KOPT-K1 (cell line): ENCODE data around the gene PELI1.
"Not testable (repeated sequence)": the region's sequence is repeated elsewhere in the genome, so short reads cannot be mapped to it uniquely, and the experiment has no call there.

Experiments
- H3K27ac ChIP-seq: fragments of 200-600 bp; sonication (generic); 2 replicates; pipeline ENCODE4 v1.5.1; 2016; ENCODE audit warnings: antibody characterized with exemption, mild to moderate bottlenecking, low read depth, low read length; ENCODE audit not compliant: poor library complexity, severe bottlenecking
- H3K36me3 ChIP-seq: fragments of 200-600 bp; sonication (generic); 2 replicates; pipeline ENCODE4 v1.5.1; 2017; ENCODE audit warnings: antibody characterized with exemption, mild to moderate bottlenecking, low read length, moderate library complexity; ENCODE audit not compliant: insufficient read depth
- H3K9me3 ChIP-seq: fragments of 200-600 bp; sonication (generic); 2 replicates; pipeline ENCODE4 v1.5.1; 2017; ENCODE audit warnings: antibody characterized with exemption, low read length, mild to moderate bottlenecking; ENCODE audit not compliant: insufficient read depth, poor library complexity, severe bottlenecking

Gene PELI1

GRCh38 chr2:64119369-64119768, 24.9 kb downstream of the PELI1 start:
- Histone ChIP-seq H3K9me3 (no peaks in the 10 kb centered on the region), H3K36me3 (no peaks in the 10 kb centered on the region), H3K27ac (no peak overlapping the region)

DNA sequence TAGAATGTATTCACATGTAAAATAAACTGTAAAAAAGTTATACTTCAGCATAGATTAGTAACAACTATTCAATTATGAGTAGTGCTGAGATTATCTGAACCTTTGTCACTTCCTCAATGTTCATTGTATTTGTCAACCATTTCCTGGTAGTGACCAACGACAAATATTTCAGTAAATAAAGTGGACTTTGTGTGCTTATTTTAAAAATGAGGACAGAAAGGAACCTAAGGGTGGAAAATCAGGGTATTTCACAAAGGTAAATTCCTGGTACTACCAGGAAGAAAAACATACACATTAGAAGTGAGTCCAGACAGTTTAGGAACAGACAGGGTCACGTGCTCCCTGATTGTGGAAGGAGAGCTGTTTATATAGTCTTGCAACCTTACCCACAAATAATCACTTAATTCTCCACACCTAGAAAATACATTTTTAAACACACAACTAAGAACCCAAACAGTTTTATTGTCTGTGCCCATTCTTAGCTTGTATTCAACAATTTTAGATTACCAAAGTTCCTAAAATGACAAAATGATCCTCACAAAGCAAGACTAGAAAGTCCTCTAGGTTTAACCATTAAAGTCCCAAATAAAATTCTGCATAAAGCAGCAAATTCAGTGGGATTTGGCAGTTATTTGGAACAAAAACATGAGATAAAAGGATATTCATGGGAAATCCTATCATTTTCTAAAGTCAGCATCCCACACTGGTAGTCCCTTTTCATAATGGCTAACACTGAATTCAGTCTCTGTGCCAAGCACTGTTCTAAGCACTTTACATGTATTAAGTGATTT, 28.2 kb downstream of the PELI1 start:
- Histone ChIP-seq H3K36me3 (no peaks in the 10 kb centered on the region), H3K27ac (no peak overlapping the region), H3K9me3 (no peaks in the 10 kb centered on the region)

DNA sequence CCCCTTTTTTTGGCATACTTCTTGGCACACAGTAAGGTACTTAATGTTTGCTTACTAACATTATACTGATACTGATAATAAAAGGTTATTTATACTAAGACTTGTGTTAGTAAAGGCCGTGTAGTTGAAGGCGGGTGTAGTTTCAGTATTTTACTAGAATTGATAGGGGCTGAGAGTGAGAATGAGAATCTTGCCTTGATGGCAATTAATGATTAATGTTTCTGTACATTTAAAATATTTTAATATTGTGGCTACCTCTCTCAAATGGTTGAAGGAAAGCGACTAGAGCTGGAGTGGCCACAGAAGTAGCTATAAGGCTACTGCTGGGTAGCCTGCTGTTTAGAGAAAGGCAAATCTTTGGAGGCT, 29.3 kb downstream of the PELI1 start:
- Histone ChIP-seq H3K36me3 (no peaks in the 10 kb centered on the region), H3K27ac (no peak overlapping the region), H3K9me3 (no peaks in the 10 kb centered on the region)

DNA sequence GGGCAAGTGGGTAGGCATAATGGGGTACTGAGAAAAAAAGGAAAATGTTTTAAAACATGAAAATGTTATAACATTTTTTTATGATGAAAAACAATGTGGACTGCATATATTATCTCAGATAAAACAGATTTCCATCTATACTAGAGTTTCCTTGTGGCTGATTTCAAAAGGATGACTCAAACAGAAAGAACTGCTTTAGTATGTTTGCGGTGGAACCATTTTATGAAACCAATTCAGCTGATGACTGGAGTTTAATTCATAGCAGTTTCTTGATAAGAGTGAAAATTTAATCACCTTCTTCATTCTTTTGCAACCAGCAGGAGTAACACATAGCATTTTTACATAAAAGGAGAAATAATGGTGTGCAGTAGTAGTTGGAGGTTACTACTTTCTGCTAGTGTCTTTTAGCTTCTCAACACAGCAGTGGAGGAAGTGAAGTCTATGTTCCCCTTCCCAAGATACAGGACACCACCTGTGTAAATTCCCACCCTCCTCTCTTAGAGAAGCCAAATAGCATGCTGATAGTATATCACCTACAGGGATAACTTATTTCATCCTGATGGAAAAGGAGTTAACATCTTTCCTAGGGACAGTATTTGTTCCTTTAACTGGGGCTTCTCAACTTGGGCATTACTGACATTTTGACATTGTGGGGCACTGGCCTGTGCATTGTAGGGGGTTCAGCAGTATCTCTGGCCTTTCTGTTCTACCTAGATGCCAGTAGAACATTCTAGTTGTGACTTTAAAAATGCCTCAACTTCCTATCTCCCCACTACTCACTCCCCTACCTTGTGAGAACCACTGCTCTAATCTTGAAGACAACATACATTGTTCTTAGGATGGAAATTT, 29.9 kb downstream of the PELI1 start:
- no peaks in the 10 kb centered on the region for H3K36me3 ChIP-seq
- no peak overlapping the region for H3K27ac ChIP-seq
- no peaks in the 10 kb centered on the region for H3K9me3 ChIP-seq

- Histone ChIP-seq H3K36me3 (no peaks in the 10 kb centered on the region), H3K27ac (no peak overlapping the region)
Measured at GRCh38 chr2:64112016-64112415, 32.2 kb downstream of the PELI1 start.

GRCh38 chr2:64111426-64111825, 32.8 kb downstream of the PELI1 start:
- no peaks in the 10 kb centered on the region for H3K36me3 ChIP-seq
- no peak overlapping the region for H3K27ac ChIP-seq
- no peaks in the 10 kb centered on the region for H3K9me3 ChIP-seq

More at GRCh38 chr2:64112016-64112415, 32.2 kb downstream of the PELI1 start:
- H3K9me3 ChIP-seq = no peaks in the 10 kb centered on the region

DNA sequence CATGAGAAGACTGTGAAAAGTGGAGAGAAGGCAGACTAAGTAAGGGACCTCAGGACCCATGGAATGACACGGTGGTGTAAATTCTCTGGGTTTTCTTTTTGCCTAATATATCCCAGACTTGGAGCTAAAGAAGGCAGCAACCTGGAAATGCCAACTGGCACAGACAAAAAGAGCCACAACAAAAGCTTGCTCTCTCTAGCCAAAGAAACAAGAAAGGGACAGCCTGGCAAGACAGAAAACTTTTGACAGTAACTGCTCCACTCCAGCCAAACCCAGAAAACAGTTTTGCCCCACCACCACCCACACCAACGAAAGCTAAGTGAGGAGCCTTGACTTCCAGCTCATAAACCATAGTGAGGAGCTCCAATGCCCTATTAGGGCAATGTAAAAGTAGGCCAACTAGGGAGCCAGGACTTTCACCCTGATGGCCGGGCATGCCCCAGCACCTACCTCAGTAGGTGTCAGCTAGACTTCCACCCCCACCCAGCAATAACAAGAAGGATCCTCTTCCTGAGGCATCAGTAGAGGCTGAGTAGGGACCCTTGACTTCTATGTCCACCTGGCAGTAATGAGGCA, 35.5 kb downstream of the PELI1 start:
- Histone ChIP-seq H3K36me3 (no peaks in the 10 kb centered on the region), H3K27ac (no peak overlapping the region), H3K9me3 (no peaks in the 10 kb centered on the region)

GRCh38 chr2:64106481-64106880, 37.7 kb downstream of the PELI1 start:
- Histone ChIP-seq H3K27ac (no peak overlapping the region), H3K9me3 (no peaks in the 10 kb centered on the region), H3K36me3 (no peaks in the 10 kb centered on the region)

GRCh38 chr2:64105670-64106461, 38.4 kb downstream of the PELI1 start:
- no peaks in the 10 kb centered on the region for H3K36me3 ChIP-seq
- no peaks in the 10 kb centered on the region for H3K9me3 ChIP-seq
- H3K27ac ChIP-seq = no peak overlapping the region

GRCh38 chr2:64104933-64105332, 39.3 kb downstream of the PELI1 start:
- Histone ChIP-seq H3K9me3 (no peaks in the 10 kb centered on the region), H3K36me3 (no peaks in the 10 kb centered on the region), H3K27ac (no peak overlapping the region)

GRCh38 chr2:64102736-64103135, 41.5 kb downstream of the PELI1 start:
- H3K9me3 ChIP-seq, H3K27ac ChIP-seq, H3K36me3 ChIP-seq: not testable (repeated sequence)

DNA sequence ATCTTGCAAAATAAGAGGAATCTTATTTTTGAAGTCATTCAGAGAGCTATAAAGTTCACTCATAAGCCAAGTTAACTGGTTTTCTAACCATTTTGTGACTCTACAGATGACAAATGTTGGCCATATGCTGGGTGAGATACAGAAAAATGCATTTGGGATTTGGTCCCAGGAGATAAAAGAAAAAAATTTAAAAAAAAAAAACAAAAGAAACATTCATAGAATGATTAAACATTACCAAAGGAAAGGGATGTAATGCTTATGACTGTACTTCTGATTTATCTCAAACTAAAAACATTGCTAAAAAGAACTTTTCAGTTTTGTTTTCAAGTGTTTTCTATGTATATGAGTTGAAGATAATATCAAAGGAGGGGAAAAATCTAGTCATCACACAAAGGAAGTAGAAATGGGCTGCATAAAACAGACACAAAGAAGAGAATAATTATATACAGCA, 43.1 kb downstream of the PELI1 start:
- H3K27ac ChIP-seq = no peak overlapping the region
- H3K36me3 ChIP-seq = peaks cover 4% of the 10 kb centered on the region
- H3K9me3 ChIP-seq = no peaks in the 10 kb centered on the region

GRCh38 chr2:64100584-64100983, 43.6 kb downstream of the PELI1 start:
- H3K27ac ChIP-seq, H3K9me3 ChIP-seq: not testable (repeated sequence)
- H3K36me3 ChIP-seq = peaks cover 10% of the 10 kb centered on the region

DNA sequence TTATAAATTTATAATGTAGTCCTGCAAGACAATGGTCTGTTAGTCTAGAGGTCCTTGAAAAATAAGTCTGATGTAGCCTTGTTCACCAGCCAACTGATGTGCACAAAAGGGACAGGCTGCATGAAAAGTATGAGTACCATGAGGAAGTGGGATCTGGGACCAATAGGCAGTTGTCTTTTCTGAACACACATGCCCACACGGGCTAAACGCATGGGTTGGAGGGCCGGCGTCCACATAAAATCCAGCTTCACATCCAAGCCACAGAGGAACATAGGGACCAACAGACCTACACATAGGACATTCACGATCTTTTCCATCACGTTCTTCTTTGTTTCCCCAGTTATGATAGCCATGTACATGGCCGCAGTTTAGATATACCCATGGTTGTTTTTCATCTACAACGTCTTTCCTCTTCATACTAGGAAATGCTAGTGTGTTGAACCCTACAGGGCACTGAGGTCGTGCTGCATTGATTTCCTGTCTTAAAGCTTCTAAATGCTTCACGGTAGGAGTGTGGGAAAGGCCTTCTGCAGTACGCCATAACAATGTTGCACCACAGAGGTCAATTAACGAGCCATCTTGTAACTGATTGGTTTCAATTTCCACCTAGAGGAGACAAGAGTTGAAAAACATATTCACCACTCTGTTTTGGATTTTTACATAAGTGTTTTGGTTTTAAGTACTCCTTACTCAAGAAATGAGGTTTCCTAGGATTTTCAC, 49.4 kb downstream of the PELI1 start:
- Histone ChIP-seq H3K27ac (no peak overlapping the region), H3K36me3 (peaks cover 21% of the 10 kb centered on the region), H3K9me3 (no peaks in the 10 kb centered on the region)
